ENCODE data around the gene SYNE1.

- TF ChIP-seq, protein P1, sequence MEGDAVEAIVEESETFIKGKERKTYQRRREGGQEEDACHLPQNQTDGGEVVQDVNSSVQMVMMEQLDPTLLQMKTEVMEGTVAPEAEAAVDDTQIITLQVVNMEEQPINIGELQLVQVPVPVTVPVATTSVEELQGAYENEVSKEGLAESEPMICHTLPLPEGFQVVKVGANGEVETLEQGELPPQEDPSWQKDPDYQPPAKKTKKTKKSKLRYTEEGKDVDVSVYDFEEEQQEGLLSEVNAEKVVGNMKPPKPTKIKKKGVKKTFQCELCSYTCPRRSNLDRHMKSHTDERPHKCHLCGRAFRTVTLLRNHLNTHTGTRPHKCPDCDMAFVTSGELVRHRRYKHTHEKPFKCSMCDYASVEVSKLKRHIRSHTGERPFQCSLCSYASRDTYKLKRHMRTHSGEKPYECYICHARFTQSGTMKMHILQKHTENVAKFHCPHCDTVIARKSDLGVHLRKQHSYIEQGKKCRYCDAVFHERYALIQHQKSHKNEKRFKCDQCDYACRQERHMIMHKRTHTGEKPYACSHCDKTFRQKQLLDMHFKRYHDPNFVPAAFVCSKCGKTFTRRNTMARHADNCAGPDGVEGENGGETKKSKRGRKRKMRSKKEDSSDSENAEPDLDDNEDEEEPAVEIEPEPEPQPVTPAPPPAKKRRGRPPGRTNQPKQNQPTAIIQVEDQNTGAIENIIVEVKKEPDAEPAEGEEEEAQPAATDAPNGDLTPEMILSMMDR (IDR thresholded peaks at IDR 0.05) = no peak
- TF ChIP-seq EP300 (IDR thresholded peaks at IDR 0.05) (no peak), POLR2A (IDR thresholded peaks at IDR 0.05) (no peak)
Measured at GRCh38 chr6:152532556-152533422, 104.4 kb downstream of the SYNE1 start.

All from ovary (tissue), 3 donors.